ENCODE data around the gene ANKRD31. TPM values are rescaled to one million over a fixed set of nuclear protein-coding genes. Genes with fewer than 3 reads are reported as not detected.
A peak's percentile ranks its signal among the peaks of the same experiment; 100 is the strongest.

ANKRD31 gene
- total RNA-seq, 4 donors from 2014 or later = 0.16 TPM; not detected in 3

GRCh38 chr5:75023368-75024159 lies 213.1 kb downstream of the ANKRD31 start:
- WGBS, 2 donors (ENCODE audit: low coverage in 1 of 2) = 43% methylated on average over 9 of the region's 9 CpGs
- Histone ChIP-seq H3K27me3 (no peaks in the 10 kb centered on the region), H3K4me1 (peaks cover 0 to 21% (median 9%) of the 10 kb centered on the region in 4 donors), H3K36me3 (no peaks in the 10 kb centered on the region), H3K27ac (peak overlapping the region in 3 of 4 donors; percentile 4 to 59 (median 57)), H3K9me3 (no peaks in the 10 kb centered on the region), H3K4me3 (no peak overlapping the region)
- in situ Hi-C loops (cut with MboI; ENCODE audit: low pct_ligation_motif_present in 1 of 4, low pct_unique_long_range_greater_than_20kb in 1 of 4, low sequenced_read_pairs in 3 of 4) (no loop called here), intact Hi-C loops (cut with DNase I; ENCODE audit: low total_unique reads) (no loop called here)
- DNase-seq = peak; percentile 15
- no peak for TF ChIP-seq POLR2A (IDR thresholded peaks at IDR 0.05)
- TF ChIP-seq EP300 (IDR thresholded peaks at IDR 0.05; ENCODE audit: low read depth) = no peak
- TF ChIP-seq CTCF (IDR thresholded peaks at IDR 0.05) = no peak
- TF ChIP-seq POLR2AphosphoS5 (IDR thresholded peaks at IDR 0.05) = no peak

GRCh38 chr5:75021800-75022199 lies 214.9 kb downstream of the ANKRD31 start:
- 78 to 80% methylated on average over 4 of the region's 4 CpGs for WGBS, 2 donors (ENCODE audit: low coverage in 1 of 2)
- no peak overlapping the region for H3K27ac ChIP-seq
- H3K4me3 ChIP-seq = no peak overlapping the region
- H3K36me3 ChIP-seq = no peaks in the 10 kb centered on the region
- TF ChIP-seq CTCF (IDR thresholded peaks at IDR 0.05) (no peak), EP300 (IDR thresholded peaks at IDR 0.05; ENCODE audit: low read depth) (no peak), POLR2A (IDR thresholded peaks at IDR 0.05) (no peak), POLR2AphosphoS5 (IDR thresholded peaks at IDR 0.05) (no peak)
- no peaks in the 10 kb centered on the region for H3K9me3 ChIP-seq
- no peaks in the 10 kb centered on the region for H3K27me3 ChIP-seq
- H3K4me1 ChIP-seq = peaks cover 0 to 21% (median 9%) of the 10 kb centered on the region in 4 donors
- DNase-seq = no peak
- in situ Hi-C loops (cut with MboI; ENCODE audit: low pct_ligation_motif_present in 1 of 4, low pct_unique_long_range_greater_than_20kb in 1 of 4, low sequenced_read_pairs in 3 of 4) (no loop called here), intact Hi-C loops (cut with DNase I; ENCODE audit: low total_unique reads) (no loop called here)

- DNase-seq = no peak
- Histone ChIP-seq H3K9me3 (no peaks in the 10 kb centered on the region), H3K36me3 (no peaks in the 10 kb centered on the region), H3K4me1 (peaks cover 0 to 21% (median 9%) of the 10 kb centered on the region in 4 donors), H3K27ac (no peak overlapping the region), H3K4me3 (no peak overlapping the region), H3K27me3 (no peaks in the 10 kb centered on the region)
- TF ChIP-seq POLR2AphosphoS5 (IDR thresholded peaks at IDR 0.05) (no peak), CTCF (IDR thresholded peaks at IDR 0.05) (no peak), EP300 (IDR thresholded peaks at IDR 0.05; ENCODE audit: low read depth) (no peak), POLR2A (IDR thresholded peaks at IDR 0.05) (no peak)
- in situ Hi-C loops (cut with MboI; ENCODE audit: low pct_ligation_motif_present in 1 of 4, low pct_unique_long_range_greater_than_20kb in 1 of 4, low sequenced_read_pairs in 3 of 4) (no loop called here), intact Hi-C loops (cut with DNase I; ENCODE audit: low total_unique reads) (no loop called here)
- WGBS, 2 donors (ENCODE audit: low coverage in 1 of 2) = 66 to 71% methylated on average over 3 of the region's 3 CpGs
Observed at GRCh38 chr5:75021219-75021618, 215.5 kb downstream of the ANKRD31 start.

- Histone ChIP-seq H3K27me3 (no peaks in the 10 kb centered on the region), H3K9me3 (no peaks in the 10 kb centered on the region), H3K27ac (no peak overlapping the region), H3K4me1 (peaks cover 0 to 21% (median 9%) of the 10 kb centered on the region in 4 donors), H3K36me3 (no peaks in the 10 kb centered on the region), H3K4me3 (no peak overlapping the region)
- in situ Hi-C loops (cut with MboI; ENCODE audit: low pct_ligation_motif_present in 1 of 4, low pct_unique_long_range_greater_than_20kb in 1 of 4, low sequenced_read_pairs in 3 of 4) (no loop called here), intact Hi-C loops (cut with DNase I; ENCODE audit: low total_unique reads) (no loop called here)
- WGBS, 2 donors (ENCODE audit: low coverage in 1 of 2) = 58 to 76% methylated on average over 5 to 10 of the region's 10 CpGs
- TF ChIP-seq EP300 (IDR thresholded peaks at IDR 0.05; ENCODE audit: low read depth) (no peak), POLR2A (IDR thresholded peaks at IDR 0.05) (no peak), POLR2AphosphoS5 (IDR thresholded peaks at IDR 0.05) (no peak), CTCF (IDR thresholded peaks at IDR 0.05) (no peak)
- peak; percentile 25 for DNase-seq
Observed at GRCh38 chr5:75020016-75020656, 216.5 kb downstream of the ANKRD31 start.
